HG02870 (cell line): ENCODE results near the gene SMAD7.

ENCODE experiments used
- ATAC-seq: cut with Tn5 transposase; IDR thresholded peaks from one replicate; pipeline ENCODE4 v1.9.1; 2021; ENCODE audit warnings: mild to moderate bottlenecking, moderate library complexity; ENCODE audit not compliant: unreplicated experiment

SMAD7 gene

DNA sequence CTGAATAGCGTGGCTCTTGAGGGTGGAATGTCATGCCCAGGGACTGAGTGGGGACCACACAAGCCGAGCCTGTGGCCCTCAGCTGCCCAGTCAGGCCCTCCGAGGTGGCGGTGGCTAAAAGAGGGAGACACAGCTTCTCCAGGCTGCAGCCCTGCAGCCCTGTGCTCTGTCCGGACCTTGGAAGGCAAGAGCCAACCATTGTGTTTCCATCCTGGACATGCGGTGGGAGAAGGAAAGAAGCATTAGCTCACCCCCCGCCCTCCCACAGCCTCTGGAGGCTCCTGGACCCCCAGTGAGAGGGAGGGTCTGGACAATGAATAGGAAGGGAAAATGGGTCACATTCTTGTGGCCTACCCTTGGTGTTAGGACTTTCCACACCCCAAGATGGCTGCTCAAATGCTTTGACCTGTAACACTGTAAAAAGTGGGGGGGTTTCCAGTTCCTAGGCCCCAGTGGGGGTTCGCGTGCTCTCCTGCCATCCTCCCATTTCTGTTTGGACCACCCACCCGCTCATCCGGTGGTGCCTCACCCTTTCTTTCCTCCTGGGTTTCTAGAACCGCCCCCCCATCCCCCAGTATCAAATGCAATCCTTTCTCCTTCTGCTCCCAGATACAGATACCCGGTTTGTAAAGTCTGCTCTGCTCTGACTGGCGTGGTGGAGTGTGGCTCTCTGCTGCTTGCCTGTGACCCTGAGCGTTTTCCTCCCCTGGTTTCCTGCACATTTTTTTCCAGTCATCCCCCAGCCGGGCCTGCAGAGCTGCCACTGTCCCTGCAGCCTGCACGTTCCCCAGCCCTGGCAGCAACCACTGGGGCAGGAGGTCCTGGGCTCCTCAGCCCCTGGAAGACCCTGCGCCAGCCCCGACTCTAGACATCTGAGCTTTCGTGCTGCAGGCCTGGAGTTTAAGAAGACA, 36.3 kb upstream of the SMAD7 start:
- ATAC-seq, result no peak

DNA sequence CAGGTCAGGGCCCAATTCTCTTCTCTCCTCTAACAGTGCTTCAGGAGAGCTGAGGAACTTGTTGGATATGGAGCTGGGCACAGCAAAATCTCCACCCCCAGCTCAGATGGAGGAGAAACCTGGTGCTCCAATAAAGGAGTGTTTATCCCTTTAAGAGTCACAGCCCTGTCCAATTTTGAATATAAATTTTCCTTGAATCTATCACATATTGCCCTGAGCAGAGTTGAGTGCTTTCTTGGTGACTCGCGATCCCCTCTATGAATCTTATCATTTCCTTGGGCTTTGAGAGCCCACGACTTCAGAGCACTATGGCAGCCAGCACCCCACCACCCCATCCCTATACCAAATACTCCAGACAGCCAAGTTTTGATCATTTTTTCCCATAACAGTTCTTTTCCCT, 34.4 kb upstream of the SMAD7 start:
- ATAC-seq, result no peak

DNA sequence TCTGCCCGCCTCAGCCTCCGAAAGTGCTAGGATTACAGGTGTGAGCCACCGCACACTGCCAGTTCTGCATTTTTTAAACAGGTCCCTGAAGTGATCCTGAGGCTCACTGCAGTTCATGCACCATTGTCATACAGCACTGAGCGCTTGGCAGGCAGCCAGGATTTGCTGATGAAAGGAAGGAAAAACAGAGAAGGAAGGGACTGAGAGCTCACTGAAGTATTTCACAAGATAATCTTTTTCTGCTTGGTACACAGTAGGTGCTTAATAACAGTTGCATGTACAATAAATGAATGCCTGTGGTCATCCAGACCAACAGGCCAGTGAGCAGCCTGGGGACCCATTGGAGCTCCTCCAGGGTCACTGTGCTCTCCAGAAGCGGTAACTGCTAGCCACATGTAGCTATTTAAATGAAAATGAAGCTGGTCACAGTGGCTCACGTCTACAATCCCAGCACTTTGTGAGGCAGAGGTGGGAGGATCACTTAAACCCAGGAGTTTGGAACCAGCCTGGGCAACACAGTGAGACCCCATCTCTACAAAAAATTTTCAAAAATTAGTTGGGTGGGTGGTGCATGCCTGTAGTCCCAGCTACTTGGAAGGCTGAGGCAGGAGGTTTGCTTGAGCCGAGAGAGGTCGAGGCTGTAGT, 33.1 kb upstream of the SMAD7 start:
- ATAC-seq, result no peak

DNA sequence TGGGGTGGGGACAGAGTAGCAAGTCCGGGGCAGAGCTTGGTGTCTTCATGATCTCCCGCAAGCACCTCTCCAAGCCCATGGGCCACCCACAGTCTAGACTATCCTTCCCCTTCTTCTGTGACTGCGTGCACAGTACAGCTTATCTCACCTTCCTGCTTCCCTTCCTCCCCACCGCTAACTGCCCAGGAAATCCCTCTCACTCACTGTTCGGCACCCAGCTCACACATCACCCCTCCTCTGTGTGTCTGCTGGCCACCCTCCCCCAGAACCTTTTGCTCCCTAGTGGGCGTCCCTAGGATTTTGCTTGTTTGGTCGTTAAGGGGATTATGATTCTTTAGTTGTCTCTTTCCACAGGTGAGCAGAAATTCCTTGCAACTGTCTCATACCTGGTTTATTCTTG, 31.5 kb upstream of the SMAD7 start:
- no peak for ATAC-seq

DNA sequence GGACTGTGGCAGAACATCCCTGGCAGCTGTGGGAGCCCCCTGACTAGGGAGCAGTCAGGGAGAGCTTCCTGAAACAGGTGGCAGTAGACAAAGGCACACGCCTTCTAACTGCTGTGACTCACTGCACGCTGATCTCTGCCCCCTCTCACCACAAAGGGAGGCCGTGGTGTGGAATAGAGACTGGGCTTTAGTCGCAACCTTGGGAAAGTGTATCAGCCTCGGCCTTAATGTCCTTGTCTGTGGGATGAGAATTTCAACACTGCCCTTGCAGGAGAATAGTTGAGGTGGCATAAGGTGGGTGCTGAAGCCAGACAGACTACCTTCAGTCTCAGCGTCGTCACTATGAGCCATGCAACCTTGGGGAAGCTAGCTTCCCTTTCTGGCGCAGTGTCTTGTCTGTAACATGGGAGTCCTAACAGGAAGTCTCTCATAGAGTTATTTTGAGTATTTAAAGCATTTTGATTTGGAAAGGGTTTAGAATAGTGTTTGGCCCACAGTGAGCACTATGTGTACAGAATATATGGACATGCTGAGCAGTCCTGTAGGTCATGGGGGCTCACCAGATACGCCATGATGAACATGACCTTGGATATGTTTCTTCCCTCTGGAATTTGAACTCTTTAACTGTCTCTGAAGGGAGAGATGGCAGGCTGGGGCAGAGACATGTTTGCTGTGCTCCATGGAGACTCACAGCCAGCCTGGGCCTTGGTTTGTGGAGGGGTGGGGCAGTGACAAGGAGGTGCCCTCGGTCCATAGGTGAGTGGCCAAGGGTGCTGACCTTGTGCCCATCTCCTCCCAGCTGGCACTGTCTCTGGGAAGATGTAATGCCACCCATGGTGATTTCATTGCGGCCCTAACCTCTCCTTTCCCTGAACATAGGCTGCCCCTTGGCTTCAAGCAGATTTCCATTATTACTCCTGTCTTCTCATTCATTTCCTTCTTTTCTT, 29.5 kb upstream of the SMAD7 start:
- no peak for ATAC-seq

DNA sequence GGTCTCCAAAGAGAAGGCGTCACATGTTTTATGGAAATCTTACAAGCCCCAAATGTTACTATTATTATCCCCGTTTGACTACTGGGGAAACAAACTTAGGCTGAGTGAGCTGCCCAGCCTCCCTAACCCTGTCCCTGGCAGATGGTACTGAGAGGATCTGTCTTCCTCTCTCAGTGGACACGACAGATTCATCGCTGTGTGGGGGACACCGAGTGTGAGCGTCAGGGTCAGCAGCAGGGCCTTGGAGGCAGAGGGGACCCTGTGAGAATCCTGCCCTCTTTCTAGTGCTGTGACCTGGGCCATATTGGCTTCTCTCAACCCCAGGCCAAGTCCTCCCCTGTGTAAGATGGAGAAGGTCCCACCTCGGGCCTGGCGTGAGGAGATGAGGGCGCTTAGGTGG, 27.1 kb upstream of the SMAD7 start:
- no peak for ATAC-seq

DNA sequence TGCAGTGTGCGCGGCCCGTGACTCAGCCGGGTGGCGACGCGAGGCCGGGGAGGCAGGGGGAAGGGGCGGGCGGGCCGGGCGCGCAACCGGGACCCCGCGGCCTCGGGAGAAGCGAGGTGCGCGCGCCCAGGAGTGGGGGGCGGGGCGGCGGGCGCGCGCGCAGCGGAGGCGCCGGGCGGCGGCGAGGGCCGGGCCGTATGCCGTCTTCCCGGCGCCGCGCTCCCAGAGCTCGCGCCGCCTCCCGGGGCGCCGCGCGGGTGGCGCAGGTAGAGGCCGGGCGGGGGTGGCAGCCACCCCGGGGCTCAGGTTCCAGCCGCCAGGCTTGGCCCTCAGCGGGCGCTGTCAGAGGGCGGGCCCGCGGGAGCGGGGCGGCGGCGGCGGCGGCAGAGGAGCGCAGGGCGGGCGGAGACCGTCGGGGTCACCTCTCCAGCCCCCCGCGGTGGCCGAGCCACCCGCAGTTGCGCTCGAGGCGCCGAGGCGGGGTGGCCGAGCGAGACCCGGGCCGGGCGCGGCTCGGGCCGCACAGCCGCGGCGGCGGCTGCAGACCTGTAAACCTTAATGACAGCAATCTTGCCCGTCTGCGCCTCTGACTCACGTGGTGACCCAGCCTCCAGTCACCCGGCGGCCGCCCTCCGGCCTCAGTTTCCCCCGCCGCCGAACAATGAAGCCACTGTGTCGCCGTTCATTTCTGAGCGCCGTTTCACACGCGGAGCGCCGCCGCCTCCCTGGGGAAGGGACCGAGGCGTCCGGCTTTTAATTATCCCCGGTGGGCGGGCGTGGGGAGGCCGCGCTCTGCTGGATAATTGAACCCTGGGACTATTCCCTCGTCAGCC, 25.3 kb upstream of the SMAD7 start:
- peak; percentile 49 for ATAC-seq

DNA sequence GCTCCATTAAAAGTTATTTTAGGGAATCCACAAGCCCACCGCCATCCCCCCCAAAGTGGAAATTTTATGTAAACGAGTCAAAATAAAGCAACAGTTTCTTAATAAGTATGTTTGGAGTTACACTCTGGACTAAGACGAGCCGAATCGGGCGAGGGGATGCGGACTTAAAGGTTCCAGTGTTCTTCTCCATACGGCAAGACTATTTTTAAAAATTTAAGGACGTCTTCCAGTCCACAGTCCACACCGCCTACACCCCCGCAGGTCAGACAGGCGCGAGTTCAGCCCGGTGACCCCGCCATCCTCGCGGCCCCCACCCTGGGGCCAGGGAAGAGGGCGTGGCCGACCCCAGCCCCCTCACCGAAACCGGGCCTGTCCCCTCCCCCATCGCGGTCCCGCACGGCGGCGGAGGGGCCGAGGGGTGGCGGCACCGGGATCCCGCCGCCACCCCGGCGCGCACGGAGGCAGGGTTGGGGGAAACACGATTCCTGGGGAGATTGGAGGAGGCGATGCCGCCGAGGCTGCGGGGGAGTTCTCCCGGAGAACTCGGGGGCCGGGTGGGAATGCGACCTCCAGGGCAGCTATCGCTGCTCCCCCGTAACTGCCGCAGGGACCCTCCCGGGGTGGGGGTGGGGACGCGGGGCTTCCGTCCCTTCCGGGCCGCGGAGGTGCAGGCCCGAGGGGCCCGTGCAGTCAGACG, 24.5 kb upstream of the SMAD7 start:
- no peak for ATAC-seq

DNA sequence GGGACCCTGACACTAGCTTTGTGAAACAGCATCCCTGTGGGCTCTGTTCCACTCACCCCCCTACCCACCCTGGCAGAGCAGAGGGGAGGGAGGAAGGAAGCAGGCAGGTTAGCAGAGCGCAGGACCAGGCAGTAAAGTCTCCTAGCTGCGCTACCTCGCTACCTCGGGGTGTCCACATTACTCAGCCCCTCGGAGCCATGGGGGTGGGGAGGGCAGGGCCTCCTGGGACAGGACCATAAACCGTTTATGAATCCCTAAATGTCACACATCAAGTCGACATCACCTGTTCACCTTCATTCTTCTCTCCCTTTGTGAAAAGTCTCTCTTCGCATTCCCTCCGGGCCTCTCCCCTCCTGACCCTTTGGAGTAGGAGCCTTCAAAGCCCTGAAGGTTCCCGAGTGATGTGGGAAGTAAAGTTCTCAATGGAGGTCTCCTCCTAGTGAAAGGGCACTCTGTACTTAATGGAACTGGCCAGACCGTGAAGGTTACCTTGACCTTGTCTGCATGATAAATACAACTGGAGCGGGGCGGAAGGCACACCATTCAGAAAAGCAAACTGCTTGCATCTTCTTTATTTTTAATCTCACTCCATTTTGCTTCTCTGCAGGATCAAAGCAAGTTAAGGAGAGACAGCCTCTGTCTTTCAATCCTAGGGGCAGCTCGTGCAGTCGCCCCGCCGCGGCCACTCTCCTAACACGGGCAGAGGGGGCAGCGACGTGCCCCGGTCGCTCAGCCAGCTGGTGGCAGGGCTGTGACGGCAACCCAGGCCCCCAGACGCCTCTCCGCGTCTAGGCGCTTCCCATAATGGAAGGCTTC, 23.7 kb upstream of the SMAD7 start:
- no peak for ATAC-seq

DNA sequence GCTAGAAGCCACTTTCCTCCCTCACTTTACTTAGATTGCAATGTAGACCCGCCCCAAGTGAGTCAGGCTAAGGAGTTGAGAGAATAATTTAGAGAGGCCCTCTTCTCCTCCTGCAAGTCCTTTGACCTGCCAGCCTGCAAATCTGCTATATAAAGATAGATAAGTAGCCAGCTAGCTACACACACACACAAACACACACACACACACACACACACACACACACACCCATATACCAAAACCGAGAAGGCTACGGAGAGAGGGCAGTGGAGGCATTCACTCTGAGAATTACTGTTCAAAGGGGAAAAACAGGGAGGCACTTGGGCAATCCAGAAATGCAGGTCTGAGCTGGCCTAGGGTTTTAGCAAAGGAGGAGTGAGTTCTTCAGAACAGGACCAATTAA, 23.0 kb upstream of the SMAD7 start:
- ATAC-seq, result no peak

DNA sequence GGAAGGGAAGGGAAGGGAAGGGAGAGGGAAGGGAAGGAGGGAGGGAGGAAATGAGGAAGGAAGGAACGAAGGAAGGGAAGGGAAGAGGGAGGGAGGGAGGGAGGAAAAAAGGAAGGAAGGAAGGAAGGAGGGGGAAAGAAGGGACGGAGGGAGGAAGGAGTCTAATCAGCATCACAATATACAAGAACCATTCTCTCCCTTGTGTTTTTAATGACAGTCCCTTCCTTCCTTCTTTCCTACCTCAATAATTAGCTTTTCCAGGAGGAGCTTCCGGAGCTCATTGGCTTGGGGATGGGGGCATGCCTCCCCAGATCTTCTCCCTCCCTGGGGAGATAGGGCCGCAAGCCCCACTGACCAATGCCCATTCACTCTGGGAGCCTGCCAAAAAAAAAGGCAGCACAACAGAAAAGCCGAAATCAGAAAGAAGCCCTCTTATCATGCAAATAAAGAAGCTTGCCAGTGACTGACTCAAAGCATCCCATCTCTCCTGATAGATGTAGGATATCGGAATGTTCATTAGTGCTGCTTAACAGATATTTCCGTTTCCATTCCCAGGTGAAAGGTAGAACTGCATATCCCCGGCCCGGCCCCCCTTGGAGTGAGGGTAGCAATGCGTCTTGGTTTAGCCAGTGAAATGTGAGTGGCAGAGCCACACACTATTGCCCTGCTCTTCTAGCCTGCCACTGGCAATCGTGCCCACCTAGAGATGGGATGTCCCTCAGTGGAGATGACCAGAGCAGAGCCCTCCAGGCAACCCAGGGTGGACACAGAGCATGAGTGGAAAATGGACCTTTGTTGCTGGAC, 17.8 kb upstream of the SMAD7 start:
- ATAC-seq, result no peak

DNA sequence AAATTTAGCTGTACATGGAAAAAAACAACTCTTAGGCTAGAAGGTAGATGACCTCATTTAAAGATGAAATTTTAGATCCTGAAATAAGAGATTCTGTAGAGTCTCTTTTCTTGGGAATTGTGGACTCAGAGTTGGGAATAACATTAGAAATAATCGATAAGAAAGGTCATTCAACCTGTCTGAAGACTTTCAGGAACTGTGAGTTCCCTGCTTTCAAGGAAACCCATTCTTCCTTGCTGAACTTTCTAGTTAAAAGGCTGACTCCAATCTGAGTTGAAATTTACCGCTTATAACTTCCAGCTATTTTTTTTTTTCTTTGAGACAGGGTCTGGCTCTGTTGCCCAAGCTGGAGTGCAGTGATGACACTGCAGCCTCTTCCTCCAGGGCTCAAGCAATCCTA, 16.8 kb upstream of the SMAD7 start:
- no peak for ATAC-seq

DNA sequence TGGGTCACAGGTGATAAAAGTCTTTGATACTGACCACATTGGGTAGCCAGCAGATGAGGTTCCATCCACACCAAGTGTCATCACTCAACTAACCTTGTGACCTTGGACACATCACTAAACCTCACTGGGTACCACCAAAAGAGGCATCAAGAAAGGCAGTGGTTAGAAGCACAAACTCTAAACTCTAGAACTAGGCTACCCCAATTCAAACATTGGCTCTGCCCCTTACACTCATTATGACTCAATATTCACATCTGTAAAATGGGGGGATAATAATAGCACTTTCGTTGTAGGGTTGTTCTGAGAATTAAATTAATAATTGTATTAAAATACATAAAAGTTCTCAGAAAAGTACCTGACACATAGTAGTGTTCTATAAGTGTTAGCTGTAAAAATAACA, 15.8 kb upstream of the SMAD7 start:
- no peak for ATAC-seq

DNA sequence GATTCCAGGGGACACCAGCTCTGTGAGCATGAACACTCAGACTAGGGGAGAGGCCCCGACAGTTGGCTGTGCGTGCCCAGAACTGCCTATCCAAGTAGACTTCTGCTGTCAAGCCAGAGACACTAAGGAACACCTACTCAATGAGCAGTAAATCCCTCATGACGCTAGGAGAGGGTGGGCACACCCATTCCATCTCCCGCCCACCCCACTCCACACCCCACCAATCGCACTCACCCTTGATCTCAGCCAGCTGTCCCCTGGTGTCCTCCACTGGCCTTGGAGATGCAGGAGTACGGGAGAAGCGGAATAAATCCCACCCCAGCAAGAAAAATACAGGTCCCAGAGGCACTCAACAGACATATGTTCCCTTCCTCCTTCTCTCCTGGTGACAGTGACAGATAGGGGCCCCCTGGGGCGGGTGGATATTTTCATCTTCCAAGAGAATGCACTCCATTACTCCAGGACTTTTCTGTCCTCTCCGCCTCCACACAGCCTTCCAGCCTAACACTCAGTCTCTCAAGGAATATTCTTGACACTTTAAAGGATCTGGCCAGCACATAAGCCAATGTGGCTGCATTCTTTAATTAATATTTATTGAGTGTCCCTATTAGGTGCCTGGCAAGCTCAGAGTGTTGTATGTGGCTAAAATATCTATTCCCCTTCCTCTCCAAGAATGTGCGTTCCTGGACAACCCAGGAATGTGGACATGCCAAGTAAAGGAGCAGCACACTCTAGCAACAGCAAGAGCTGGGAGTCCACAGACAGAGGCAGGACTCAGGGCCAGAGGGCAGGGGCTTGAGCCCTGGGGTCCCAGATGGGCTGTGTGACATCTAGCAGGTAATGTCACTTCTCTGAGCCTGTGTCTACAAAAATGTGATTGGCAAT, 13.1 kb upstream of the SMAD7 start:
- ATAC-seq, result no peak

DNA sequence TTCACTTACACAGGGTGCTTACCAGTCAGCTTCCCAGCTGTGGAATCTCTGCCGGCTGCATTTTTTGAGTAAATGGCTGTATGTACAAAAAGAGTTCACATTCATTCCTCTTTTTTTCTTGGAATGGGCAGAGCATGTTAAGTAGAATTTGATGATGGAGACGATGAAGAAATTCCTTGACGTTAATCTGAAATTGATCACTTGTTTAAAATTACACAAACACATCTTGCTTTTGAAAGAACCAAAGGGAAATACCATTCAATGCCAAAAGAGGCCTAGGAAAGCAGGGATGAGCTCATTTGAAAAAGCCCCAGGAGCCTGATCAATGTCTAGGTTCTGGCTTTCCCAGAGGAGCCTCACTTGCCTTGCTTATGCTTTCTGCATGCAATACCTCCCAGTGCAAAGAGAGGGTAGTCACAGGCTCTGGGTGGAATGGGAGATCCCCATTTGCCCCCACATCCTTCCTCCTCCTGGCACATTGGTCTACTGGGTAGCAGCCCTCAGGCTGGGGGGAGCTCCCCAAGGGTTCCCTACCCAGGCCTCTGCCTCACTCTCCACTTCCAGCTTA, 12.3 kb upstream of the SMAD7 start:
- no peak for ATAC-seq

DNA sequence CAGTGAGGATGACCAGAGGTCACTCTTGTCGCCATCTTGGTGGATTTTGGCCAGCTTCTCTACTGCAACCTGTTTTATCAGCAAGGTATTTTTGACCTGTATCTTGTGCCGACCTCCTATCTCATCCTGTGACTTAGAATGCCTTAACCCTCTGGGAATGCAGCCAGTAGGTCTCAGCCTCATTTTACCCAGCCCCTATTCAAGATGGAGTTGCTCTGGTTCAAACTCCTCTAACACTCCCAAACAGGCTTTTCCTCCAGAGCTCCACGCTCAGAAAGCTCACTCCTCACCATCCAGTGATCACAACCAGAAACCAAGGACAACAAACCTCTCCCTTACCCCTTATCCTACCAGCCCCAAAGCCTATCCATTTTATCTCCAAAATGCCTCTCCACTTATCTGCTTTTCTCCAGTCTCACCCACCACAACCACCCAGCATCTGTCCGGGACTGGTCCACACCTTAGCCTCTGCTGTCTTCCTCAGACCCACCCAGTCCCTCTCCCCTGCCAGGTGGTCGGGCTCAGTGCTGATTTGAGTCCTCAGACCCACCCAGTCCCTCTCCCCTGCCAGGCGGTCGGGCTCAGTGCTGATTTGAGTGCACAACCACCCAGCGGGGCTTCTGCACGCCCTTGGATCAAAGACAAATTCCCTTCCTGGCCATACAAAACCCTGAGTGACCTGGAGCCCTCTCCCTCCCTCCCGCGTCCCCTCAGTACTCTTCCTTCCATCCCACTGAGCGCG, 11.7 kb upstream of the SMAD7 start:
- no peak for ATAC-seq
